ENCODE data around the gene AQP10. TPM values are rescaled to one million over a fixed set of nuclear protein-coding genes. Genes with fewer than 3 reads are reported as not detected.

AQP10 gene
- total and polyA plus RNA-seq, 9 of the 15 experiments (the other 6 are each of a cell fraction or from before 2014, with no cell fraction given) = 0.37 to 9.7 (median 1.9) TPM

DNA sequence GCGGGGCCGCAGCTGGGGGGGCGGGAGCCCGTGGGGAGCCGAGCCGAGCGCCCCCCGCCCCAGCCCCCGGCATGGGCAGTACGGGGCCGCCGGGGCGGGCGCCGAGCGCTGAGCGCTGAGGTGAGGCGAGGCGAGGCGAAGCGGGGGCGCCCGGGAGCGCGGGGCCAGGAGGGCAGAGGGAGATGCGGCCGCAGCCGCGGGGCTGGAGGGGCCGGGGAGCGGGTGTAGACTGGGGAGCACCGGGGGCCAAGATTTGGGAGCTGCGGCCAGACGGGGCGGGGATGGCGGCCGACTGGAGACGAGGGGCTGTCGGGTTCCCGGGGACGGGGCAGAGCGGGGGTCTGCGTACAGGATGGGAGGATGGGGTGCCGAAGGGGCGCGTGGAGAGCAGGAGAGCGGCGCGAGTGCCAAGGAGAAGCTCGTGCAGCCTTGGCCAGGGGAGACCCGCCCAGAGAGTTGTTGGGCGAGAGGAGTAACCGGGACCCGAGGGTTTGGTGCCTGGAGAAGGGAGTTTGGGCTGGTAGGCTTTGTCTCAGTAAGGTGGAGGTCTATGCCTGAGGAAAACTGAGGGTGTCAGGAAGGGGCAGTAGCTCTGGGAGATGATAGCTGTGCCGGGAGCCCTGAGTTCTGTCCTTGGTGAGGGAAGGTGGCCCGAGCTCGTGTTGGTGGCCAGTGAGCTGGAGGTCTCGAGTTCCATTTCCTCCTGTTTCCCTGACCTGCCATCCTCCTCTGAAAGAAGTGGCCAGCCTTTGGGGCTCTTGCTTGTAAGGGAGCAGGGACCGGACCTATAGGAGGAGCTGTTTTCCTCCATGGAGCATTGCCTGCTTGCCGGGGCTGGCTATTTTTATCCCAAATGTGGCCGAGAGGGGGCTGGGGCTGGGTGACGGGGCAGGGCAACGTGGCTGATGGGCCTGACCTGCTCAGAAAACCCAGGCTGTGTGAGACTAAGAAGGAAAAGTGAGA lies 5.0 kb downstream of the AQP10 start (continued):
- TF ChIP-seq, protein P1, sequence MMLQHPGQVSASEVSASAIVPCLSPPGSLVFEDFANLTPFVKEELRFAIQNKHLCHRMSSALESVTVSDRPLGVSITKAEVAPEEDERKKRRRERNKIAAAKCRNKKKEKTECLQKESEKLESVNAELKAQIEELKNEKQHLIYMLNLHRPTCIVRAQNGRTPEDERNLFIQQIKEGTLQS (IDR thresholded peaks at IDR 0.05) = no peak
- TF ChIP-seq, protein P1 (CRISPR knock-in tag; conservative IDR thresholded peaks at IDR 0.05) = no peak
- TF ChIP-seq, protein P2, sequence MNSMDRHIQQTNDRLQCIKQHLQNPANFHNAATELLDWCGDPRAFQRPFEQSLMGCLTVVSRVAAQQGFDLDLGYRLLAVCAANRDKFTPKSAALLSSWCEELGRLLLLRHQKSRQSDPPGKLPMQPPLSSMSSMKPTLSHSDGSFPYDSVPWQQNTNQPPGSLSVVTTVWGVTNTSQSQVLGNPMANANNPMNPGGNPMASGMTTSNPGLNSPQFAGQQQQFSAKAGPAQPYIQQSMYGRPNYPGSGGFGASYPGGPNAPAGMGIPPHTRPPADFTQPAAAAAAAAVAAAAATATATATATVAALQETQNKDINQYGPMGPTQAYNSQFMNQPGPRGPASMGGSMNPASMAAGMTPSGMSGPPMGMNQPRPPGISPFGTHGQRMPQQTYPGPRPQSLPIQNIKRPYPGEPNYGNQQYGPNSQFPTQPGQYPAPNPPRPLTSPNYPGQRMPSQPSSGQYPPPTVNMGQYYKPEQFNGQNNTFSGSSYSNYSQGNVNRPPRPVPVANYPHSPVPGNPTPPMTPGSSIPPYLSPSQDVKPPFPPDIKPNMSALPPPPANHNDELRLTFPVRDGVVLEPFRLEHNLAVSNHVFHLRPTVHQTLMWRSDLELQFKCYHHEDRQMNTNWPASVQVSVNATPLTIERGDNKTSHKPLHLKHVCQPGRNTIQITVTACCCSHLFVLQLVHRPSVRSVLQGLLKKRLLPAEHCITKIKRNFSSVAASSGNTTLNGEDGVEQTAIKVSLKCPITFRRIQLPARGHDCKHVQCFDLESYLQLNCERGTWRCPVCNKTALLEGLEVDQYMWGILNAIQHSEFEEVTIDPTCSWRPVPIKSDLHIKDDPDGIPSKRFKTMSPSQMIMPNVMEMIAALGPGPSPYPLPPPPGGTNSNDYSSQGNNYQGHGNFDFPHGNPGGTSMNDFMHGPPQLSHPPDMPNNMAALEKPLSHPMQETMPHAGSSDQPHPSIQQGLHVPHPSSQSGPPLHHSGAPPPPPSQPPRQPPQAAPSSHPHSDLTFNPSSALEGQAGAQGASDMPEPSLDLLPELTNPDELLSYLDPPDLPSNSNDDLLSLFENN (IDR thresholded peaks at IDR 0.05; ENCODE audit: low read depth in 2 of 2, low read length in 2 of 2) = peak in 1 of 2 experiments; percentile 16; a peak in 1 of 4 replicates
- TF ChIP-seq CTBP1 (IDR thresholded peaks at IDR 0.05; ENCODE audit: borderline replicate concordance) (peak; percentile 74), RBFOX2 (IDR thresholded peaks at IDR 0.05; ENCODE audit: low read depth, low read length) (peak; percentile 65), ILK (tag; IDR thresholded peaks at IDR 0.05; ENCODE audit: borderline replicate concordance, low read depth) (no peak), ELF2 (CRISPR knock-in tag; IDR thresholded peaks at IDR 0.05) (no peak), POLR3A (IDR thresholded peaks at IDR 0.05; ENCODE audit: borderline replicate concordance, extremely low read depth, insufficient read depth, insufficient read length) (no peak), ZBTB8A (IDR thresholded peaks at IDR 0.05; ENCODE audit: partially characterized antibody) (no peak), MTA3 (IDR thresholded peaks at IDR 0.05; ENCODE audit: borderline replicate concordance) (peak; percentile 37; the same call in 1 of the 2 replicates)
- TF ChIP-seq, protein P3, sequence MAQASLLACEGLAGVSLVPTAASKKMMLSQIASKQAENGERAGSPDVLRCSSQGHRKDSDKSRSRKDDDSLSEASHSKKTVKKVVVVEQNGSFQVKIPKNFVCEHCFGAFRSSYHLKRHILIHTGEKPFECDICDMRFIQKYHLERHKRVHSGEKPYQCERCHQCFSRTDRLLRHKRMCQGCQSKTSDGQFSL (CRISPR knock-in tag; IDR thresholded peaks at IDR 0.05) = no peak
- TF ChIP-seq, protein P3 (tag; IDR thresholded peaks at IDR 0.05) = no peak
- TF ChIP-seq, protein P4, sequence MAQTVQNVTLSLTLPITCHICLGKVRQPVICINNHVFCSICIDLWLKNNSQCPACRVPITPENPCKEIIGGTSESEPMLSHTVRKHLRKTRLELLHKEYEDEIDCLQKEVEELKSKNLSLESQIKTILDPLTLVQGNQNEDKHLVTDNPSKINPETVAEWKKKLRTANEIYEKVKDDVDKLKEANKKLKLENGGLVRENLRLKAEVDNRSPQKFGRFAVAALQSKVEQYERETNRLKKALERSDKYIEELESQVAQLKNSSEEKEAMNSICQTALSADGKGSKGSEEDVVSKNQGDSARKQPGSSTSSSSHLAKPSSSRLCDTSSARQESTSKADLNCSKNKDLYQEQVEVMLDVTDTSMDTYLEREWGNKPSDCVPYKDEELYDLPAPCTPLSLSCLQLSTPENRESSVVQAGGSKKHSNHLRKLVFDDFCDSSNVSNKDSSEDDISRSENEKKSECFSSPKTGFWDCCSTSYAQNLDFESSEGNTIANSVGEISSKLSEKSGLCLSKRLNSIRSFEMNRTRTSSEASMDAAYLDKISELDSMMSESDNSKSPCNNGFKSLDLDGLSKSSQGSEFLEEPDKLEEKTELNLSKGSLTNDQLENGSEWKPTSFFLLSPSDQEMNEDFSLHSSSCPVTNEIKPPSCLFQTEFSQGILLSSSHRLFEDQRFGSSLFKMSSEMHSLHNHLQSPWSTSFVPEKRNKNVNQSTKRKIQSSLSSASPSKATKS (CRISPR knock-in tag; IDR thresholded peaks at IDR 0.05) = no peak
- TF ChIP-seq, protein P5, sequence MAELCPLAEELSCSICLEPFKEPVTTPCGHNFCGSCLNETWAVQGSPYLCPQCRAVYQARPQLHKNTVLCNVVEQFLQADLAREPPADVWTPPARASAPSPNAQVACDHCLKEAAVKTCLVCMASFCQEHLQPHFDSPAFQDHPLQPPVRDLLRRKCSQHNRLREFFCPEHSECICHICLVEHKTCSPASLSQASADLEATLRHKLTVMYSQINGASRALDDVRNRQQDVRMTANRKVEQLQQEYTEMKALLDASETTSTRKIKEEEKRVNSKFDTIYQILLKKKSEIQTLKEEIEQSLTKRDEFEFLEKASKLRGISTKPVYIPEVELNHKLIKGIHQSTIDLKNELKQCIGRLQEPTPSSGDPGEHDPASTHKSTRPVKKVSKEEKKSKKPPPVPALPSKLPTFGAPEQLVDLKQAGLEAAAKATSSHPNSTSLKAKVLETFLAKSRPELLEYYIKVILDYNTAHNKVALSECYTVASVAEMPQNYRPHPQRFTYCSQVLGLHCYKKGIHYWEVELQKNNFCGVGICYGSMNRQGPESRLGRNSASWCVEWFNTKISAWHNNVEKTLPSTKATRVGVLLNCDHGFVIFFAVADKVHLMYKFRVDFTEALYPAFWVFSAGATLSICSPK (IDR thresholded peaks at IDR 0.05; ENCODE audit: borderline replicate concordance) = no peak
- TF ChIP-seq, protein P6, sequence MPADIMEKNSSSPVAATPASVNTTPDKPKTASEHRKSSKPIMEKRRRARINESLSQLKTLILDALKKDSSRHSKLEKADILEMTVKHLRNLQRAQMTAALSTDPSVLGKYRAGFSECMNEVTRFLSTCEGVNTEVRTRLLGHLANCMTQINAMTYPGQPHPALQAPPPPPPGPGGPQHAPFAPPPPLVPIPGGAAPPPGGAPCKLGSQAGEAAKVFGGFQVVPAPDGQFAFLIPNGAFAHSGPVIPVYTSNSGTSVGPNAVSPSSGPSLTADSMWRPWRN (IDR thresholded peaks at IDR 0.05; ENCODE audit: low read depth) = no peak
